CD14-positive monocyte (primary cell): ENCODE results near the gene GAMT. TPM values are rescaled to one million over a fixed set of nuclear protein-coding genes. Genes with fewer than 3 reads are reported as not detected.

Source experiments
- DNase-seq, 3 donors: peaks; one replicate each; pipeline ENCODE4 v3.0.0-alpha.2; 2011 to 2022
- H2AFZ ChIP-seq: 2 replicates; pipeline ENCODE4 v1.6.0; 2012; ENCODE audit warnings: mild to moderate bottlenecking, low read depth, low read length, inconsistent platforms; ENCODE audit not compliant: insufficient read depth, poor library complexity, severe bottlenecking
- H3K27ac ChIP-seq, 2 donors: 1 replicate in 1 of 2; 2 replicates in 1 of 2; pipeline ENCODE4 v1.5.1; 2012 to 2013; ENCODE audit warnings: low read length in 2 of 2, control low read depth in 1 of 2, inconsistent platforms in 1 of 2, low read depth in 1 of 2, mild to moderate bottlenecking in 1 of 2
- H3K27me3 ChIP-seq, 2 donors: one replicate each; pipeline versions ENCODE4 v1.6.0 to v1.6.1; 2011 to 2013; ENCODE audit warnings: low read length in 2 of 2; ENCODE audit not compliant: control insufficient read depth in 2 of 2, insufficient read depth in 2 of 2
- H3K36me3 ChIP-seq, 2 donors: replicated peaks in 1 of 2; 1 replicate in 1 of 2; 2 replicates in 1 of 2; pipeline versions ENCODE4 v1.5.1 to v1.6.1; 2012 to 2013; ENCODE audit warnings: low read length in 2 of 2, control low read depth in 1 of 2, inconsistent platforms in 1 of 2, mild to moderate bottlenecking in 1 of 2; ENCODE audit not compliant: insufficient read depth in 2 of 2, control insufficient read depth in 1 of 2
- H3K4me1 ChIP-seq, 2 donors: 1 replicate in 1 of 2; 2 replicates in 1 of 2; pipeline versions ENCODE4 v1.5.1 to v1.6.1; 2012 to 2013; ENCODE audit warnings: low read length in 2 of 2, control low read depth in 1 of 2, inconsistent platforms in 1 of 2, mild to moderate bottlenecking in 1 of 2, moderate library complexity in 1 of 2; ENCODE audit not compliant: insufficient read depth in 2 of 2, control insufficient read depth in 1 of 2
- H3K4me2 ChIP-seq: replicated peaks from 2 replicates; pipeline ENCODE3; 2012; ENCODE audit warnings: low read length, moderate library complexity, mild to moderate bottlenecking; ENCODE audit not compliant: poor library complexity, severe bottlenecking; ENCODE audit errors: extremely low read depth
- H3K4me3 ChIP-seq, 3 experiments: fragments of 200-600 bp in 1 of 3; sonication (generic) in 1 of 3; replicated peaks in 1 of 3; 1 replicate in 2 of 3; 2 replicates in 1 of 3; pipeline ENCODE4 v1.5.1; 2011 to 2013; ENCODE audit warnings: low read length in 3 of 3, mild to moderate bottlenecking in 3 of 3, control low read depth in 2 of 3, low read depth in 2 of 3, inconsistent platforms in 1 of 3, moderate library complexity in 1 of 3
- H3K79me2 ChIP-seq: 2 replicates; pipeline ENCODE4 v1.6.0; 2012; ENCODE audit warnings: mild to moderate bottlenecking, control low read depth, inconsistent platforms, low read length, moderate library complexity; ENCODE audit not compliant: insufficient read depth
- H3K9ac ChIP-seq: 2 replicates; pipeline ENCODE4 v1.6.0; 2017; ENCODE audit warnings: low read length, mild to moderate bottlenecking; ENCODE audit not compliant: insufficient read depth, poor library complexity, severe bottlenecking
- H3K9me3 ChIP-seq, 2 donors: replicated peaks in 1 of 2; 1 replicate in 1 of 2; 2 replicates in 1 of 2; pipeline versions ENCODE4 v1.5.1 to v1.6.1; 2012 to 2013; ENCODE audit warnings: low read length in 2 of 2, control low read depth in 1 of 2; ENCODE audit not compliant: control insufficient read depth in 1 of 2, insufficient read depth in 1 of 2
- H4K20me1 ChIP-seq: 2 replicates; pipeline ENCODE4 v1.6.0; 2012; ENCODE audit warnings: mild to moderate bottlenecking, low read length, control low read depth, moderate library complexity; ENCODE audit not compliant: insufficient read depth
- H3K27ac Mint-ChIP-seq, 7 donors: one replicate each; pipeline ENCODE4 v1.8.0; 2020; ENCODE audit warnings: mild to moderate bottlenecking in 7 of 7, mixed read lengths in 7 of 7, moderate library complexity in 6 of 7, inconsistent platforms in 2 of 7
- H3K27me3 Mint-ChIP-seq, 3 donors: one replicate each; pipeline ENCODE4 v1.8.0; 2021 to 2022; ENCODE audit warnings: low read depth in 3 of 3, mild to moderate bottlenecking in 3 of 3, mixed read lengths in 3 of 3, moderate library complexity in 3 of 3, inconsistent platforms in 1 of 3
- H3K36me3 Mint-ChIP-seq, 2 donors: one replicate each; pipeline ENCODE4 v1.8.0; 2020; ENCODE audit warnings: mixed read lengths in 2 of 2, inconsistent platforms in 1 of 2, mild to moderate bottlenecking in 1 of 2
- H3K4me1 Mint-ChIP-seq: one replicate; pipeline ENCODE4 v1.8.0; 2020; ENCODE audit warnings: mild to moderate bottlenecking, mixed read lengths
- H3K4me3 Mint-ChIP-seq, 2 donors: one replicate each; pipeline ENCODE4 v1.8.0; 2020; ENCODE audit warnings: mild to moderate bottlenecking in 2 of 2, mixed read lengths in 2 of 2, moderate library complexity in 1 of 2
- H3K9me3 Mint-ChIP-seq, 7 donors: one replicate each; pipeline ENCODE4 v1.8.0; 2020 to 2022; ENCODE audit warnings: mixed read lengths in 7 of 7, mild to moderate bottlenecking in 6 of 7, moderate library complexity in 6 of 7, inconsistent platforms in 2 of 7
- CTCF ChIP-seq: fragments of 200-600 bp; IDR thresholded peaks from one replicate; pipeline ENCODE4 v1.8.0; 2022; ENCODE audit warnings: antibody characterized with exemption, mild to moderate bottlenecking
- WGBS: methylation state at CpG from one replicate; pipeline ENCODE4 v1.1.5; 2013; ENCODE audit warnings: missing lambda C conversion rate; ENCODE audit not compliant: insufficient coverage; 5-methylcytosine and 5-hydroxymethylcytosine counted together
- intact Hi-C, 2 donors: fragments of 100-400 bp; cut with micrococcal nuclease; formaldehyde crosslinking; loops; one replicate each; pipeline versions ENCODE4 v1.15.0 to v1.15.1; 2023
- polyA plus RNA-seq, 3 donors: library from polyadenylated mRNA; depleted of rRNA in 1 of 3; unstranded in 2 of 3; stranded (reverse) in 1 of 3; fragments of 300-500 nt in 2 of 3; fragments of >200 nt in 1 of 3; fragmentation: Illumina TruSeq in 2 of 3; gene quantifications; 1 replicate in 2 of 3; 2 replicates in 1 of 3; pipeline ENCODE4 v1.2.3, GENCODE V29; 2012 to 2021

GAMT gene
- polyA plus RNA-seq, 3 donors, result 0.95 to 1.3 (median 0.96) TPM

DNA sequence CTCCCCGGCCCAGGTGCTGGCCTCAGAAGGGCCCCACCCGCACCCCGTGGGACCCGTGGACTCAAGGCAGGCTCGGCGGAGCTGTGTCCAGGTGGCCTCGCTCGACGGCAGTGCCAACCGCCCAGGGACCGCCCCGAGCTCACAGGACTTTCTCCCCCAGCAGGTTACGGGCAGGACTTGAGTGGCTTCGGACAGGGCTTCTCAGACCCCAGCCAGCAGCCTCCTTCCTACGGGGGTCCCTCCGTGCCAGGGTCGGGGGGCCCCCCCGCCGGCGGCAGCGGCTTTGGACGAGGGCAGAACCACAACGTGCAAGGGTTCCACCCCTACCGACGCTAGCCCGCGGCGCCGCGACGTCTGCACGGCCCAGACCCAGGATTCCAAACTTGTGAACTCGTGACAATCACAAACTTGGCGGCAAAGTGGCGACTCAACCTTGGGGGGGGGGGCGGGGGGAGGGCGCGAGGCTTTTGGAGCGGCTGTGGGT is 33.3 kb upstream of the GAMT start:
- no peak for DNase-seq
- Mint-ChIP-seq H3K9me3 (peaks cover 0 to 2% (median 0%) of the 10 kb centered on the region in 7 donors), H3K4me3 (no peak overlapping the region), H3K4me1 (peaks cover 18% of the 10 kb centered on the region), H3K27ac (no peak overlapping the region), H3K36me3 (peaks cover 26 to 53% of the 10 kb centered on the region in 2 donors), H3K27me3 (peaks cover 0 to 4% (median 1%) of the 10 kb centered on the region in 3 donors)
- no peak overlapping the region for H3K4me3 ChIP-seq
- no peak overlapping the region for H3K27ac ChIP-seq
- peaks cover 42 to 59% of the 10 kb centered on the region in 2 donors for H3K36me3 ChIP-seq
- H3K4me2 ChIP-seq, result no peak overlapping the region
- no peak overlapping the region for H3K9ac ChIP-seq
- peaks cover 11 to 17% of the 10 kb centered on the region in 2 donors for H3K4me1 ChIP-seq
- TF ChIP-seq CTCF, result no peak
- peaks cover 60% of the 10 kb centered on the region for H4K20me1 ChIP-seq
- H3K9me3 ChIP-seq, result no peaks in the 10 kb centered on the region
- no peak overlapping the region for H2AFZ ChIP-seq
- 93% methylated on average over 32 of the region's 39 CpGs for WGBS
- H3K27me3 ChIP-seq, result no peaks in the 10 kb centered on the region
- intact Hi-C loops, result no loop called here
- H3K79me2 ChIP-seq, result peaks cover 20% of the 10 kb centered on the region

GRCh38 chr19:1434040-1434366 is 32.7 kb upstream of the GAMT start:
- WGBS, result 95% methylated on average over 17 of the region's 17 CpGs
- Mint-ChIP-seq H3K36me3 (peaks cover 26 to 53% of the 10 kb centered on the region in 2 donors), H3K4me3 (no peak overlapping the region), H3K4me1 (peaks cover 12% of the 10 kb centered on the region), H3K27ac (no peak overlapping the region), H3K27me3 (peaks cover 0 to 4% (median 1%) of the 10 kb centered on the region in 3 donors), H3K9me3 (peaks cover 0 to 2% (median 0%) of the 10 kb centered on the region in 7 donors)
- H3K36me3 ChIP-seq, result peaks cover 46 to 62% of the 10 kb centered on the region in 2 donors
- no peaks in the 10 kb centered on the region for H3K9me3 ChIP-seq
- peaks cover 14% of the 10 kb centered on the region for H3K79me2 ChIP-seq
- H2AFZ ChIP-seq, result no peak overlapping the region
- peaks cover 5 to 11% of the 10 kb centered on the region in 2 donors for H3K4me1 ChIP-seq
- DNase-seq, result no peak
- no peak for TF ChIP-seq CTCF
- no peak overlapping the region for H3K9ac ChIP-seq
- no peaks in the 10 kb centered on the region for H3K27me3 ChIP-seq
- intact Hi-C loops, result no loop called here
- peaks cover 60% of the 10 kb centered on the region for H4K20me1 ChIP-seq
- no peak overlapping the region for H3K27ac ChIP-seq
- H3K4me3 ChIP-seq, result no peak overlapping the region
- H3K4me2 ChIP-seq, result no peak overlapping the region
